Measurements from ENCODE around the gene RPL22.

RPL22 gene

GRCh38 chr1:6171548-6172124 is 27.8 kb downstream of the RPL22 start:
- no peak for DNase-seq

- DNase-seq = no peak
These were observed 28.6 kb downstream of the RPL22 start for GRCh38 chr1:6170742-6171201.

- no peak for DNase-seq
These were observed 29.2 kb downstream of the RPL22 start for GRCh38 chr1:6170116-6170741.

GRCh38 chr1:6168947-6169586 is 30.3 kb downstream of the RPL22 start:
- DNase-seq = no peak

- DNase-seq = no peak
These were observed 31.7 kb downstream of the RPL22 start for GRCh38 chr1:6167391-6168303.

GRCh38 chr1:6166655-6167390 is 32.6 kb downstream of the RPL22 start:
- DNase-seq = no peak

- no peak for DNase-seq
These were observed 33.2 kb downstream of the RPL22 start for GRCh38 chr1:6166221-6166620.

- DNase-seq = no peak
These were observed 33.9 kb downstream of the RPL22 start for GRCh38 chr1:6165441-6165985.

GRCh38 chr1:6165027-6165426 is 34.4 kb downstream of the RPL22 start:
- no peak for DNase-seq

GRCh38 chr1:6163973-6164617 is 35.3 kb downstream of the RPL22 start:
- no peak for DNase-seq

GRCh38 chr1:6163191-6163972 is 36.0 kb downstream of the RPL22 start:
- DNase-seq = no peak

- DNase-seq = no peak
These were observed 36.6 kb downstream of the RPL22 start for GRCh38 chr1:6162773-6163172.

GRCh38 chr1:6162341-6162740 is 37.1 kb downstream of the RPL22 start:
- DNase-seq = no peak

- no peak for DNase-seq
These were observed 41.2 kb downstream of the RPL22 start for GRCh38 chr1:6158181-6158580.

- DNase-seq = no peak
These were observed 41.7 kb downstream of the RPL22 start for GRCh38 chr1:6157528-6158174.

- no peak for DNase-seq
These were observed 42.3 kb downstream of the RPL22 start for GRCh38 chr1:6157132-6157527.

- no peak for DNase-seq
These were observed 44.7 kb downstream of the RPL22 start for GRCh38 chr1:6154525-6155319.

GRCh38 chr1:6152882-6153281 is 46.5 kb downstream of the RPL22 start:
- DNase-seq = no peak

- no peak for DNase-seq
These were observed 47.2 kb downstream of the RPL22 start for GRCh38 chr1:6152181-6152580.
